Liver (tissue), 9 donors: Measurements from ENCODE around the gene SPTB. TPM values are rescaled to one million over a fixed set of nuclear protein-coding genes. Genes with fewer than 3 reads are reported as not detected.

ENCODE experiments used
- DNase-seq: peaks from one replicate; pipeline ENCODE4 v3.0.0-alpha.2; 2017; ENCODE audit warnings: low spot score
- H3K27ac ChIP-seq, 2 donors: one replicate each; pipeline ENCODE4 v1.7.0; 2013; ENCODE audit warnings: inconsistent platforms in 2 of 2, low read length in 2 of 2, control low read depth in 1 of 2, low read depth in 1 of 2, mild to moderate bottlenecking in 1 of 2
- H3K27me3 ChIP-seq, 4 donors: one replicate each; pipeline versions ENCODE4 v1.6.1 to v1.7.0; 2013; ENCODE audit warnings: low read length in 3 of 4, inconsistent platforms in 1 of 4, mild to moderate bottlenecking in 1 of 4, moderate library complexity in 1 of 4; ENCODE audit not compliant: control insufficient read depth in 4 of 4, insufficient read depth in 4 of 4
- H3K36me3 ChIP-seq, 4 donors: one replicate each; pipeline versions ENCODE4 v1.6.1 to v1.7.0; 2013; ENCODE audit warnings: low read length in 3 of 4, mild to moderate bottlenecking in 3 of 4, low read depth in 1 of 4, moderate library complexity in 1 of 4; ENCODE audit not compliant: control insufficient read depth in 4 of 4, insufficient read depth in 3 of 4
- H3K4me1 ChIP-seq, 4 donors: one replicate each; pipeline versions ENCODE4 v1.6.1 to v1.7.0; 2013; ENCODE audit warnings: low read length in 3 of 4, mild to moderate bottlenecking in 3 of 4, moderate library complexity in 1 of 4; ENCODE audit not compliant: control insufficient read depth in 4 of 4, insufficient read depth in 4 of 4
- H3K4me3 ChIP-seq, 3 donors: one replicate each; pipeline versions ENCODE4 v1.6.1 to v1.7.0; 2013; ENCODE audit warnings: low read length in 3 of 3, control low read depth in 1 of 3, low read depth in 1 of 3, mild to moderate bottlenecking in 1 of 3
- H3K9ac ChIP-seq, 2 donors: one replicate each; pipeline ENCODE4 v1.7.0; 2013; ENCODE audit warnings: low read length in 2 of 2, mild to moderate bottlenecking in 2 of 2, moderate library complexity in 2 of 2, control low read depth in 1 of 2, low read depth in 1 of 2
- H3K9me3 ChIP-seq, 4 donors: one replicate each; pipeline versions ENCODE4 v1.6.1 to v1.7.0; 2013; ENCODE audit warnings: low read length in 3 of 4; ENCODE audit not compliant: control insufficient read depth in 4 of 4
- CTCF ChIP-seq: fragments of 150-350 bp; IDR thresholded peaks from 2 replicates; pipeline ENCODE4 v1.5.1; 2017; ENCODE audit warnings: improper control_type of control experiment, low read depth, low read length; ENCODE audit not compliant: missing input control
- EGR1 ChIP-seq, 2 donors: IDR thresholded peaks; 2 replicates each; pipeline ENCODE4 v1.6.1; 2016 to 2018; ENCODE audit warnings: antibody characterized with exemption in 2 of 2, low read depth in 2 of 2
- FOXA1 ChIP-seq: IDR thresholded peaks from 2 replicates; pipeline ENCODE4 v1.6.1; 2016; ENCODE audit warnings: antibody characterized with exemption
- GABPA ChIP-seq, 2 donors: IDR thresholded peaks in 1 of 2; conservative IDR thresholded peaks in 1 of 2; 2 replicates each; pipeline ENCODE4 v1.6.1; 2016; ENCODE audit warnings: antibody characterized with exemption in 2 of 2, mild to moderate bottlenecking in 1 of 2, moderate library complexity in 1 of 2
- HNF4G ChIP-seq: IDR thresholded peaks from 2 replicates; pipeline ENCODE4 v1.6.1; 2016; ENCODE audit warnings: antibody characterized with exemption
- JUND ChIP-seq, 2 donors: IDR thresholded peaks; 2 replicates each; pipeline ENCODE4 v1.6.1; 2016; ENCODE audit warnings: antibody characterized with exemption in 2 of 2
- MAX ChIP-seq: IDR thresholded peaks from 2 replicates; pipeline ENCODE4 v1.6.1; 2016; ENCODE audit warnings: antibody characterized with exemption
- RAD21 ChIP-seq, 2 donors: IDR thresholded peaks; 2 replicates each; pipeline ENCODE4 v1.6.1; 2016; ENCODE audit warnings: antibody characterized with exemption in 2 of 2, mild to moderate bottlenecking in 2 of 2
- RXRA ChIP-seq, 2 donors: IDR thresholded peaks; 2 replicates each; pipeline ENCODE4 v1.6.1; 2017 to 2018; ENCODE audit warnings: antibody characterized with exemption in 2 of 2, mild to moderate bottlenecking in 1 of 2
- TAF1 ChIP-seq: conservative IDR thresholded peaks from 2 replicates; pipeline ENCODE4 v1.6.1; 2016; ENCODE audit warnings: antibody characterized with exemption, mild to moderate bottlenecking
- YY1 ChIP-seq: IDR thresholded peaks from 2 replicates; pipeline ENCODE4 v1.6.1; 2016; ENCODE audit warnings: antibody characterized with exemption, mild to moderate bottlenecking
- ZBTB33 ChIP-seq: IDR thresholded peaks from 2 replicates; pipeline ENCODE4 v1.6.1; 2016; ENCODE audit warnings: antibody characterized with exemption
- WGBS: extraction: QIAGEN DNeasy Blood & Tissue Kit; methylation state at CpG from one replicate; pipeline ENCODE4 v1.1.7; 2013; 5-methylcytosine and 5-hydroxymethylcytosine counted together
- polyA plus RNA-seq, 2 donors: library from polyadenylated mRNA; stranded (reverse) in 1 of 2; unstranded in 1 of 2; fragments of 200-250 nt in 1 of 2; fragments of >200 nt in 1 of 2; fragmentation: Nextera tagmentation in 1 of 2; extraction: Ambion mirVana in 1 of 2; gene quantifications; one replicate each; pipeline versions ENCODE4 v1.2.1 to v1.2.3, GENCODE V29; 2013 to 2015
- total RNA-seq, 2 donors: library from RNA; depleted of rRNA; stranded (reverse); fragments of >200 nt; gene quantifications; one replicate each; pipeline ENCODE4 v1.2.3, GENCODE V29; 2014
- donor health status: healthy.
- donor health status: healthy.
- donor health status: healthy.
- donor health status: healthy.
- donor health status: healthy.

The SPTB gene
- total and polyA plus RNA-seq, 4 donors = 0.12 to 332 (median 0.26) TPM

DNA sequence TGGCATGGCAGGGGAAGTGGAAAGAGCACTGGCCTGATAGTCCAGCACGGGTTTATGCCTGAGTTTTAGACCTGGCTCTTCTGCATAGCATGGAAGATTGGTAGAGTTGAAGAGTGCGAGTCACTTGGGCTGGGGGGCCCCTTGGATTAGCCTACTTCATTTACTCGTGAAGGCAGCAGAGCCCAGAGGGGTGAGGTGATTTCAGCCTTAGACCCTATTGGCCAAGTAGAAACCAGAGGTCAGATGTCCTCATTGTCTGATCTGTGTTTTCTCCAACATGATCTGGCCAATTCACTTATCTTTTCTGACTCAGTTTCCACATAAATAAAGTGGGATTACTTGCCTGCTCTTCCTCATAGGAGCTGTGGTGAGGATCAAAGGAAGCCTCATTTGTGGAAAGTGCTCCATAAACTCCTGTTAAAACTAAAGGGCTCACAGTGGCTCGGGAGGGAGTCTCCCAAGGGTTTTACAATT is 173.6 kb downstream of the SPTB start:
- Histone ChIP-seq H3K4me1 (peaks cover 27 to 69% (median 60%) of the 10 kb centered on the region in 4 donors), H3K27me3 (no peaks in the 10 kb centered on the region), H3K4me3 (peak overlapping the region; percentile 47 to 73 (median 70)), H3K36me3 (no peaks in the 10 kb centered on the region), H3K9me3 (no peaks in the 10 kb centered on the region), H3K27ac (peak overlapping the region; percentile 90 to 91), H3K9ac (peak overlapping the region in 1 of 2 donors; percentile 8)
- TF ChIP-seq JUND (IDR thresholded peaks at IDR 0.05) = no peak
- TF ChIP-seq TAF1 = no peak
- no peak for TF ChIP-seq CTCF
- TF ChIP-seq FOXA1 = no peak
- DNase-seq = no peak
- WGBS = 31% methylated on average over 4 of the region's 4 CpGs

DNA sequence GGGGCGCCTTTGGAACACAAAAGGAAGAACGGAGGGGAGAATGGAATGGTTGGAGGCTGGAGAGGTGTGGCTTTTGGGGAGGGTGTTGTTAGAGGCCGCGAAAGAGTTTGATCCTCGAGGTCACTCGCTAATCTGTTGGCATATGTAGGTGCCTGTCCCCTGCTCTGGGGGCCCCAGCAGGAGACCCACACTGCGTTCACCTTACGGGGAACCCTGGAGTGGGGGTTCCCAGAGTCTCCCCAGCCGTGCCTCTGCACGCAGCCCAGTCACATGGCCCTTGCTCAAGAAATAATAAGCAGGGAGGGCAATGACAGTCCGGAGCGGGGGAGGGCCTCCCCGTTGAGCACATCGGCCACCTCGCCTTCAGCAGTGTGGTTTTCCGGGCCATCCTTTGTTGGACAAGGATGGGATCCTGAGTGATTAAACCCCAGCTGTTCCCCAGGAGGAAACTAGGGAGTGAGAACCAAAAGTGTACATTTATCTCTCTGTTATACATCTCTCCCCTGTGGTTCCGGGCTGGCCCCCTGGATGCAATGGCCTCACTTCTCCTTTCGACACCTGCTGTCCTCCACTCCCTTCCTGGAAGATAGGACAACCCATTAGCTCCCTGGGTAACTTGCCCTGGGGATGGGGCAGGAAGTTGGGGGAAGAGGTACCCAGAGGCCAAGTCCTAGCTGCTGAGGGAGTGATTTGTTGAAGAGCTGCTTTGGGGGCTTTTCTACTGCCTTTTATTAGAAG is 174.2 kb downstream of the SPTB start:
- H3K9ac ChIP-seq = peak overlapping the region; percentile 56 to 70
- 11% methylated on average over 18 of the region's 18 CpGs for WGBS
- peaks cover 27 to 63% (median 56%) of the 10 kb centered on the region in 4 donors for H3K4me1 ChIP-seq
- peak overlapping the region; percentile 70 to 76 (median 73) for H3K4me3 ChIP-seq
- no peaks in the 10 kb centered on the region for H3K27me3 ChIP-seq
- no peak for DNase-seq
- TF ChIP-seq HNF4G (no peak), RAD21 (IDR thresholded peaks at IDR 0.05) (no peak), MAX (peak; percentile 39), EGR1 (IDR thresholded peaks at IDR 0.05; ENCODE audit: low read depth in 2 of 2) (no peak), RXRA (IDR thresholded peaks at IDR 0.05) (peak in 1 of 2 donors; percentile 3)
- H3K27ac ChIP-seq = peak overlapping the region; percentile 90 to 91
- no peaks in the 10 kb centered on the region for H3K36me3 ChIP-seq
- H3K9me3 ChIP-seq = no peaks in the 10 kb centered on the region

DNA sequence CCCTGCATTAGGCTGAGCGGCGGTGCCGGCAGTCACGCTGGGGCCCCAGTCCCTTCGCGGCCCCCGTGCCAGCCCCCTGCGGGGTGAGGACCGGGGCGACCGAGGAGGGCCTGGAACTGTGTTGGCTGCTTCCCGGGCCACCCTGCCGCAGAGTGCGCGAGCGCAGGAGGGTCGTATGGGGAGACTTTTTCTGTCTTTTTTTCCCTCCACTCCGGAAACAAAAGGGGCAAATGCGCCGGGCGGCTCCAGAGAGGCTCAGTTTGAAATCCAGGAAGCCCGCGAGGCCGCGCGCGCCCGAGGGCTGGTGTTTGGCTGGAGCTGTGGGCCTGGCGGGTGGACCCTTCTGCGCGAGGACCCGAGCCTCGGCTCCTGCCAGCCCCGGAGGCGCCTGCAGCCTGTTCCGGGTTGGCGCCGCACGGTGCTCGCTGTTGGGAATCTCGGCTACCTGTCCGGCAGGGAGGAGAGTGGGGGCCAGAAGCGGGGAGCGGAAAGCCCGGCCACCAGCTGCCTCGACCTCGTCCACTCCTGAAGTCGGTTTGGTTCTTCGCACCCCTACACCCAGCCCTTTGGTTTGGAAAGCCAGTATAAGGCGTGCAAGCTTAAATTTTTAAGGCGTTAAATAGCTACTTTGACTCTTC is 174.8 kb downstream of the SPTB start:
- H3K27me3 ChIP-seq = no peaks in the 10 kb centered on the region
- WGBS = under 1% methylated on average over 51 of the region's 51 CpGs
- peaks cover 27 to 56% (median 50%) of the 10 kb centered on the region in 4 donors for H3K4me1 ChIP-seq
- peak overlapping the region; percentile 90 to 91 for H3K27ac ChIP-seq
- peak overlapping the region; percentile 56 to 66 for H3K9ac ChIP-seq
- TF ChIP-seq HNF4G (no peak), YY1 (no peak), EGR1 (IDR thresholded peaks at IDR 0.05; ENCODE audit: low read depth in 2 of 2) (no peak), GABPA (IDR thresholded peaks at IDR 0.05 in 1 of 2, conservative IDR thresholded peaks at IDR 0.05 in 1 of 2) (no peak), ZBTB33 (no peak), RAD21 (IDR thresholded peaks at IDR 0.05) (no peak), RXRA (IDR thresholded peaks at IDR 0.05) (no peak)
- no peak for DNase-seq
- H3K4me3 ChIP-seq = peak overlapping the region; percentile 70 to 76 (median 73)
- no peaks in the 10 kb centered on the region for H3K36me3 ChIP-seq
- H3K9me3 ChIP-seq = no peaks in the 10 kb centered on the region
